HG02981 (cell line): Measurements from ENCODE around the gene NFIX.

Source experiments
- ATAC-seq: cut with Tn5 transposase; IDR thresholded peaks from one replicate; pipeline ENCODE4 v1.9.1; 2021; ENCODE audit warnings: mild to moderate bottlenecking, moderate library complexity; ENCODE audit not compliant: unreplicated experiment

NFIX gene

DNA sequence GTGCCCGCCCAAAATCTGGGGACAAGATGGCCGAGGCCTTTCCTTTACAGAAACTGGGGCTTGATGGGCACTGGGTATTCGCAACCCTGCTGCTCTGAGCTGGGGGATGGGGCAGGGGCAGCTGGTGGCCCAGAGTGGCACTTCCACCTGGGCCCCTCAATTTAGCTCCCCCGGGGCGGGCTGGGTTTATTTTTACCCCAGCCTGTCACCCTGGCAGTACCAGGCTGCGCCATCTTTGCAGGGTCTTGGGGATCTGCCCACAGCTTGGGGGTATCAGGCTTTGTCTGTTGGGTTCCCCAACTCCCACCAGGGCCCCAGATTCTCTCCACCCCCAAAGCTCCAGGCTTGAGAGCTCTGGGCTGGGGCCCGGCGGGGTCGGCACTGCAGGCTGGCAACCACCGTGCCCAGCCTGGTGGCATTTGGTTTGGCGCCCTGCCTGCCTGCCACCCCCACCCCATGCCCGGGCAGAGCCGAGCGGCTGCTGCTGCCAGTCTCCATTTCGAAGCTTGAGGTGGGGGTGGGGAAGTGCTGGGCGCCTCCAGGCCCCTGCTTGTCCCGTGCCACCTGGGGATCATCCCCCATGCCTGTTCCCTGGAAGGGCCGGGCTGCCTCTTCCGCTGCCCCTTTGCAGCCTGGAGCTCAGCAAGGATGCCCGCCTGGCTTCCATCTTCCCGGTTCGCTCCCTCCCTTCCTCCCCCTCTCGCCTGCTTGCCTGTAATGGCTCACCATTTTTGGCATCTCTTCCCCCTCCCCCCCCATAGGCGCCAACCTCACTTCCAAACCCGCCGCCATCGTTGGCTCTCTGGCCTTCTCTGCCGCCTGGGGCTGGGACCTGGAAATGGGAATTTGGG lies 11.4 kb downstream of the NFIX start:
- ATAC-seq, result no peak

DNA sequence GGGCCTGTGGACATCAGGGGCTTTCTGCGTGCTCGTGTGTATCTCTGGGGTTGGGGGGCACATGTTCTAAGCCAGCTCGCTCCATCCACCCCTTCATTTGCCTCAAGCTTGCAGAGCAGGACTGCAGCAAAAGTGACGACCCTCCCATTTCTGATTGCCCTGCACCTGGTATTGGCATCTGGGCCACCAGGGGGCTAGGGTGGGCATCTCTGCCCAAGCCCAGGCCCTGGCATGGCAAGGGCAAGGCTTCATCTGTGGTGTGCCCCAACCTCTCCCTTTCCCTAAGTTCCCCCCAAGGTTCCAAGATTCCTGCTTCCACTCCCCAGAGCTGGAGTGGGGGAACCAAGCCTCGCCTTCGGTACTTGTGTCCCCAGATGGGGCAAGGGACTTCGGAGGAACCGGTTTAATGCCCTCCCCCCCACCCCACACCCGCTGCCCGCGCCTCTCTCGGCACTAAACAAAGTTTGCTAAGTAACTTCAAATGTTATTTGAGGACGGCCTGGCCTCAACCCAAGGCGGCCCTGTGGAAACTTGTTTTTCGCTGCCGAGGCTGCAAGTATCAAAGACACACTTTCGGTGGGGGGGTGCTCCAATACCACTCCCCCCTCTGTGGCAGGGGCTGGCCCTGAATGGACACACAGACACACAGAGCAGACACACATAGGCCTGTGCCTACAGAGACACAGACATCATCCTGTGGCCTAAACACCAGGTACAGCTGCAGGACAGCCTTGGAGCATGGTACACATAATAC lies 12.2 kb downstream of the NFIX start:
- no peak for ATAC-seq

DNA sequence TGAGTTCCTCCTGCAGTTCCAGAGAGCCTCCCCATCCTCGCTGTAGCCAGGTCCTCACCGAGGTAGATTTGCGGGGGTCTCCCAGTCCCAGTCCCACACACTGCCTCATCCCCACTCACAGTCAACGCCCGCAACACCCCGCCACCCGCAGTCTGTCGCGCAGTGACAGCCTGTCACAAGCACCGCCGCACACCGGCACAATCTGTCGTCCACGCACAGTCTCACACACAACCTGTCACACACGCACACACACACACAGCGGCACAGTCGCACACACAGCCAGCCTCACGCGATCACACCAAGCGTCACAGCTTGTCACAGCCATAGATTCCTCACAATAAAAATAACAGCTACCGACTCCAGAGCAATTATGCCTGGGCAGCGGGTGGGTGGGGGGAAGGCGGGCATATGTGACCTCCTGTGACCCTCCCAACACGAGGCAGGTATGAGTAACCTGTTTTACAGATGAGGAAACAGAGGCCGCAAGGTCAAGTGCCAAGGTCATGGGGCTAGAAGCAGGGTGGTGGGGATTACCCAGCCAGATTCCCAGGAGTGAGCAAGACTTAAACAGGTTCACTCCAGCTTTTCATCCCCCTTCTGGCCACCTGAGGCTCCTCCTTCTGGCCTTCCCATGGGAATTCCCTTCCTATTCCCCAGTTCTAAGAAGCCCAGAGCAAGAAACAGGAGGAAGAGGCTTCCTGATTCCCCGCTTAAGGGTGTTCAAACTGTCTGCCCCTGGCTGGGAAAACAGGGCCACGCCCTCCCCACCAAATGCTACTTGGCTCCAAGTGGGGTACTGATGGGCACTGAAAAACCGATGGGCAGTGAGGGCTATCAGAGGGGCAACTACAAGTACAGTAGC lies 13.9 kb downstream of the NFIX start:
- no peak for ATAC-seq

DNA sequence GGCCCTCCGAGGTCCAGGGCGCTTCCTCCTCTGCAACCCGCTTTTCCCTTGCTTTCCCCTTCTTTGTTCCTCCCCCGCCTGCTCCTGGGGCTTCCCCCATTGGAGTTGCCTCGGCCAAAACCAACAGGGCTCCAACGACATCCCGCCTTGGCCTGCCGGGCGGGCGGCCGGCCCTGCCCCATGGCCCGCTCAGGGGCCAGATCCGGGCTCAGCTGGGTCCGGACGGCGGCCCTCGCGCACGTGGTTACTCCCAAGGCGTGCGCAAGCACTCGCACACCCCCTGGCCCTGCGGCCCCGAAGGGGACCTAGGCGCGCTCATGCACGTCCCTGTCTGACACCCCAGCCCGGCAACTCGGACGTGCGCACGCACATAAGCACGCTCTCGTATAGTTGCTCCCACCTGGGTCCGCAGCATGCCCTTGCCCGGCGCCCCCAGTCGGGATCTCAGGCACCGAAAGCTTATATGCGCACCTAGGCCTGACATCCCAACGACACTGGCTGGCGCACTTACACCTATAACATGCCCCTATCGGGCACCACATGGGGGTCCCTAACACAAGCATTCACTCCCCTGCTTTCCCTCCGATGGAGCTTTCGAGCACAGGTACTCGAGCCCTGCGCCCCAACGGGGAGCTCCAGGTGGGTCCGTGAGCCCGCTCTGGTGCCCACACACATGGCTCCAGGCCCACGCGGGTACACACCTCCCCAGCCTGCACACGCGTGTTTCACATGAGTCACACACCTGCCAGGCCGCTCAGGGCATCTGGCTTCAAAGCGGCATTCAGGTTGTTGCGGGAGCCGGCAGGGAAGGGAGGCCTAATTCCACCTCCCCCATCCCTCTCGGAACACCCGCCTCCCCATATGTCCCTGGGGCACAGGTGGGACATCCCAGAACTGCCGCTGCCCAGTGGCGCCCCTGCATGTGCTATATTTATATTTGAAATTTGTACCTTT lies 15.0 kb downstream of the NFIX start:
- ATAC-seq, result no peak

DNA sequence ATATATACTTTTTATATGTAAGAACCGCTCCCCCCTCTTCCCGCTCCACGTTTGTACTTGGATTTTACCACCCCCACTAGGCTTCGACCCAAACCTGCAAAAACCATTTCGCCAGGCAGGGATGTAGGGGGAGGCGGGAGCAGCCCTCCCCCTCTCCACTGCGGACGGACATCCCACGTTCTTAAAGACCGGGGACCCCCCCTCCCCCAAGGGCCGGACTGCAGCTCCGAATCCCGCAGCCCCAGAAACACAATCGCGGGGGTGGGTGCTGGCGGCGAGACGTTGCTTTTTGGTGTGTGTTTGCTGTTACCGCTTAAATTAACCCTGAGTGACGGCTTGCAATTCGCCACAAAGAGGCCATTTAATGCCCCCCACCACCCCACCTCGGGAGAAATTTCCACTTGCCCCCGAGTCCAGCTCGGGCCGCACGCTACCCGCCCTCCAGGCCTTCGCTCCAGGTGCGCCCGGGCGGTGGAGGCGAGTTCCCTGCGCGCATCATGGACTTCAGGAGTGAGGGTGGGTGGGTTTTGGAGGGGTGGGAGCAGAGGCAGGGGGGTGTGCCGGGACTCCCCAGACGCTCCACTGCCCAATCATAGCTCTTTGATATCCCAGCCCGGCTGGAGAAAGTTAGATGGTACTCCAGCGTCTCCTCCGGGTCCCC lies 15.8 kb downstream of the NFIX start:
- ATAC-seq, result no peak

DNA sequence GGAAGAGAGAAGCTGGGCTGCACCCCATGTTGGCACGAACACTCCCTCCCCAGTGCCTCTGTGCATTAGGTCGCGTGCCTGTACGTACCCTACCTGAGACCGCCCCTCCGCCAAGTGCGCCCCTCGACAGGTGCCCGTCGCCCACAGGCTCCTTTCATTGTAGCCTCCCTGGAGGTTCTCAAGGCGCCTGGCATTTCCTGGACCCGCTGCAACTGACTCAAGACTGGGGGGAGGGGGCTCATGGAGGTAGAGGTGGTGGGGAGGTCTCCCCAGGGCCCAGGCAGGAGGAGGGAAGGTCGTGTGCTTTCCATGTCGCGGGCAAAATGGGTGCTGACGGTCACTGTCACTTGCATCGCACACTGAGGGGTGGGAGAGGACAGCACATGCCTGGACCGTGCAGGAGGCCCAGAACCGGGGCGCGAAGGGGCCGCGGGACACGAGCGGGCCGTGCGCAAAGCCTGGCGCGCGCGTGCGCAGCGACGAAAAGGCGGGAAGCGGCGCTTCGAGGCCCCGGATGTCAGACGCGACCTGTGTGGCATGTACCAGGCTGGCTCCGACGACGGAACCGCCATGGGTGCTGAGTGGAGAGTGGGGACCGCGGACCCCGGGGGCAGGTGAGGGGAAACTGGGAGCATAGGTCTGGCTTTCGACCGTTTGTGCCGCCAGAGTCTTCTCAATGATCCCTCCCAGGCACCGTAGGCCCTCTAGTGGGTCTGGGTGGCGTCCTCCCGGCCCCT lies 16.5 kb downstream of the NFIX start:
- ATAC-seq, result no peak

DNA sequence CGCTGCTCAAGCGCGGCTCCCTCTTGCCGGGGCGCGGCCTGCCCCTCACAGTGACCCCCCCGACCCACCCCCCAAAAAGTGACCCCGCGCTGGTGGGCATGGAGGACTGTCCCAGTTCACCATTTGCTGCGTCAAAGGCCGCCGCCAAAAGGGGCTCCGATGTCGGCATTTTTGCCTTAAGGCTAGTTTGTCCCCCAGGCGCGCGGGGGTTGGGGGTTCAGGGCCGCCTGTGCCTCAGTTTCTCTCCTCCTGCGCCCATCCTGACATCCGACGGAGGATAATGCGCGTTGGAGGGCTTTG lies 17.1 kb downstream of the NFIX start:
- no peak for ATAC-seq

DNA sequence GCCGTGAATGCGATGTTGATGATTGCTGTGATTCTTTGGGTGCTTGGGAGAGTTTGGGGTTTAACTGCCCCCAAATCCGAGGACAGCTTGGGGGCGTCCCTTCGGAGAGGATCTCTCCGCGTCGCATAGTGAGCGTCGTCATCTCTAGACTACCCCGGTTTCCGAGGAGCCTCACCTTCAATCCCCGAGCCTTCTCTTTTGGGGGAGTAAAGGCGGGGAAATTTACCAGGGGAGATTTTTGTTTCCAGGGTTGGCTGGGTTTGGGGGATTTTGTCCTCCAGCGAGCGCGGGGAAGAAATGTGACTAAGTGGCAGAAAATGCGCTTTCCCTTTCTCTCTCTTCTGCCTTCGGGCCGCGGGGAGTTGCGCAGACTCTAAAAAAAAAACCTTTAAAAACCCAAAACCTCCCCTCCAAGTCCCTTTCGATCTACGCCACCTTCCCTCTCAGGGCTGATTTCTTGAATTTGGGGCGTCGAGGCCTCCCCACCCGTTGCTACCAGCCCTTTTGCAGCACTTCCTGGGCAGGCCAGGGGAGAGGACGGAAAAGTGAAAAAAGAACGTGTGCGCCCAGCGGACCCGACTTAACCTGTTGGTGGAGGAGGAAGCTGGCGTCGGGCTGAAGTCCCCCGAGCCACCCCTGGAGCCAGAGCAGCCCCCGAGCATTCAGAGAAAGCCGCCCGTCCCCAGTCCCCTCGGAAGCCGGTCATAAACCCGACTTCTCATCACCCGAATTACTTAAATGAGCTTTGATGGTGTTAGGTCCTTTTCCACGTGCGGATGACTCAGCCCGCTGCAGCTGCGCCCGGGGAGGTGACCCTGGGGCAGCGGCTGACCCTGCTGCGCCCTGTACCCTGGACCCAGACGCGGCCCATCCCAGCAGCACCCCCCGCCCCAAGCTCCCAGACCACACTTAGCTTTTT lies 17.7 kb downstream of the NFIX start:
- ATAC-seq, result no peak

DNA sequence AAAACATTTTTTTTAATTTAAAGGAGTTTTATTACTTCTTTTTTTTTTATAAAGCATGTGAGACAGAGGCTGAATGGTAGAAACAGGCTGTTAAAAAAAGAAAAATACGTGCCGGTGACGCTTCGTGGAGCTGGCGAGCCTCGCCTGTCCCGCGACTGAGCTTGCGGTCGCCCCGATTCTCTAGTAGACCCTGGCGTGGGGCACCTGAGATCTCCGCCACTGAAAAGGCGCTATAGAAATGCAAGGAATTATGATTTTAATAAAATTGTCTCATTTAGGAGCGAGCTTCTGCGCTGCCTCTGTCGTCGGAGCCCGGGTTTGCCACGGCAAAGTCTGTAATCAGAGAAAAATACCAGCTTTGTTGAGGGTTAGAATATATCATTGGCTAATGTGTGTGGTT lies 18.4 kb downstream of the NFIX start:
- ATAC-seq, result no peak

DNA sequence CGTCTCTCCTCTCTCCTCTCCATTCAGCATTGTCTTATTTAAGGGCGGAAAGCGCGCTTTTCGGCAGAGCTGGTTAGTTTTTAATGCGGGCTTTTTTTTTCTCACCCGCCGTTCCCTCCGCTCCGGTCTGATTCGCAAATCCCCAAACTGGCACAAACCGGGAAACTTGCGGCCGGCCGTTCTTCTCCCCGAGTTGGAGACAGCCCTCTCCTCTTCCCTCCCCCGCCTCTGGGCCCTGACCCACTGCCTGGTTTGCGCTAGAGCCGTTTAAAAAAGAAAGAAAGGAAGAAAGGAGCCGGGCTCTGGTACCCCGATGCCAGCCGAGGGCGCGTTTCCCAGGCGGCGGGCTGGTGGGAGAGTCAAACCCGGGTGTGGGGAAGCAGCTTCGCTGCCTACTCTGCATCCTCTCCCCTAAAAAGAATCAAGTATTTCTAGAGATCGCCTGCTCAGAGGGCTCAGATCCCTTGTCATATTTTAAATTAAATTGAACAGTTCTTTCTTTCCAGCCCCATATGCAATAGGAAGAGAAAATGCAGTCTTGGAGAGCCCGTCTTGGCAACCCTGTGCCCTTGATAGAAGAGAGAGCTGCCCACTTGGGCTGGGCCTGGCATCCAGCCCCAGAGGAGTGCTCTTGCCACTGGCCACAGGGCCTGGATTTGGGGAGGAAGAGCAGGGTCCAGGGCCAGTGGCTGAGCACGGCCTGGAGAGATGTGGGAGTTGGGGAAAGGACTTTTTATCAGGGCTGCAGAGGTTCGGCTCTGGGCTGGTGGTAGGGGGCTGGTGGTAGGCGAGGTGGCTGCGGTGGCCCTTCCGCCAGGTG lies 19.0 kb downstream of the NFIX start:
- no peak for ATAC-seq

DNA sequence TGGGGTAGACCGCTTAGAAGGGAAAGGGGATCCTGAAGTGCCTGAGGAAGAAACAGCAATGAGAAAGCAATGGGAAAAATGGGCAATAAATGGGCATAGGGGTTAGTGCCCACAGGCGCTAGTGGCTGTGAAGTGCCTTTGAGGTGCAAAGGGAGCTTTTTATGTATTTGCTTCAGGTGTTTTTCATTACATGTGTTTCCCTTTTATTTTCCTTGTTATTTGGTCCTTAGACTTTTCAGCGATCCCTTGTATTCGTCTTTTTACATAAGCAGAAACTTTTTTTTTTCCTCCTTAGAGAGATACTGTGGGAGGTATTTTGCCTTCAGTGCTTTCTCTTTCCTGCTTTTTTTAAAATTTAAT lies 19.6 kb downstream of the NFIX start:
- ATAC-seq, result no peak

DNA sequence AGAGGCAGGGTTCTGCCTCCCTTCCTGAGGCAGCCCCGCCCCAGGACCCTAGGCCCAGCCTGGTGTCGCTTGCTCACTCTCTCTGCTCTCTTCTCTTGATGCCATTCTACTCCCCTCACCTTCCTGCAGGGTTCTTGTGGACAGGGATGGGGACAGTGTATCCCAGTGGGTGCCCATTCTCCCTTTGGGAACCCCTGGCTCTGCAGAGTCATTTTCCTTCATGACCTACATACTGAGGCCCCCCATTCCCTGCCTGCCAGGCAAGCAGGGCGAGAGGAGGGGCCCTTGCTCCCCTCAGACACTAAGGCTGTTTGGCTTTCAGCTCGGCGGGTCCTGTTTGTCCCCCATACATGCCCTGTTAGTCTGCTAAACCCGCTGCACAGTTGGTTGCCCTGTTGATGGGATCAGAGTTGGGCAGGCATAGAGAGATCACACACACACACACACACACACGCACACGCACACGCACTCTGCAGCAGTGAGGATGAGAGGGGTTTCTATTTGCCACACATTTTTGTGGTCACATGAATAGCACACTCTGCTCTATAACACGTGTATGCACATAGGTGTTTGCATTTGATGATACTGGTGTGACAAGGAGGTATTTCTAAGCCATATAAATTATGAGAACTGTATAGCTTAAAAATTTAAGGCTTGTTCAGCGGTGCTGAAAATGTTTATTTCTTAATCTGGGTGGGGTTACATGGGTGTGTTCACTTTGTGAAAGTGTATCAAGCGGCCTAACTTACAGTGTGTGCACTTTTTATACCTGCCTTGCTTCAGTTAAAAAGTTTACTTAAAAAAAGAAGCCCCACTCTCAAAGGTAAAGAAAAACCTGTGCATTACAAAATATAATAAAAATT lies 20.3 kb downstream of the NFIX start:
- no peak for ATAC-seq

DNA sequence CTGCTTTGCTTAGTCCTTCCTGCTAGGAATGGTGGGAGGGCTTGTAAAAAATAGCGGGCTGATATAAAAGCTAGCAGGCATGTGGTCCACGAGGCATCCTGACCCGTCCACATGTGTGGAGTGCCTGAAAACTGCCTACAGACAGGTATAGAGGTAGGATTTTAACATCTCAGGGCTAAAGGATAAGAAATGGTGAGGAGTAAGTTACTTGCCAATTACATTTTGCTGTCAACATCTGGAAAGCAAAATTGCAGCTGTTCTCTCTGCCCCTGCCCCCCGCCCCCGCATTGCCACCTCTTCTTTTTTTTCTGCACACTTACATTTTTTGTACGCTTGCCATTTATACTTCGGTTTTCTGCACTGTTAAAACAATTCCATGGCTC lies 21.0 kb downstream of the NFIX start:
- ATAC-seq, result no peak

DNA sequence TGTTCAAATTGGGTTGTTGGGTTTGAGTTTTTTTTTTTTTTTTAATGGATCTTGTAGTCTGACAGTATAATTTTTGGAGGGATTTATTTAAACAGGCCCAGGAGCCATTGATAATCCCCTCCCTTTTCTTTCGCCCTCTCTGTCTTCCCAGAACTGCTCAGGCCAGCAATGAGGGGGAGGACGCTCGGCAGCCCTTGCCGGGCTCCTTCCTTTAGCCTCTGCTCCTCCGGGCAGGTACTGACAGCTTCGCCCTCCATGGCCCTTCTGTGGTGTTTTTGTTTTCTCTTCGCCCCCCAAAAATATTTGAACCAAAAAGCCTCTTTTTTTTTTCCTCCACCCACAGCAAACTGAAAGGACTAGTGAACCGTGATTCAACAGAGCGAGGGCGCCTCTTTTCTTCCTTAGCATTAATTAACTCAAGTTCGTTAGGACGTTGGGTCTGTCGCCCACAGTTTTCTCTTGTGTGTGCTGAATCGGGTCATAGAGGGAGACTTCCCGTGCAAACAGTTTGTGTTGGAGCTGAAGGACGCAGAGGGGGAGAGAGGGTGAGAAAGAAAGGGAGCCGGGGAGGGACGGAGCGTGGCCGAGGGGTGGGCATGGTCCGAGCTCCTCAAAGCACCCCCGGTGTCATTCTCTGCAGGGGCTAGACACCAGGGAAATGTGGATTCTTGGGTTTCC lies 21.5 kb downstream of the NFIX start:
- ATAC-seq, result no peak

DNA sequence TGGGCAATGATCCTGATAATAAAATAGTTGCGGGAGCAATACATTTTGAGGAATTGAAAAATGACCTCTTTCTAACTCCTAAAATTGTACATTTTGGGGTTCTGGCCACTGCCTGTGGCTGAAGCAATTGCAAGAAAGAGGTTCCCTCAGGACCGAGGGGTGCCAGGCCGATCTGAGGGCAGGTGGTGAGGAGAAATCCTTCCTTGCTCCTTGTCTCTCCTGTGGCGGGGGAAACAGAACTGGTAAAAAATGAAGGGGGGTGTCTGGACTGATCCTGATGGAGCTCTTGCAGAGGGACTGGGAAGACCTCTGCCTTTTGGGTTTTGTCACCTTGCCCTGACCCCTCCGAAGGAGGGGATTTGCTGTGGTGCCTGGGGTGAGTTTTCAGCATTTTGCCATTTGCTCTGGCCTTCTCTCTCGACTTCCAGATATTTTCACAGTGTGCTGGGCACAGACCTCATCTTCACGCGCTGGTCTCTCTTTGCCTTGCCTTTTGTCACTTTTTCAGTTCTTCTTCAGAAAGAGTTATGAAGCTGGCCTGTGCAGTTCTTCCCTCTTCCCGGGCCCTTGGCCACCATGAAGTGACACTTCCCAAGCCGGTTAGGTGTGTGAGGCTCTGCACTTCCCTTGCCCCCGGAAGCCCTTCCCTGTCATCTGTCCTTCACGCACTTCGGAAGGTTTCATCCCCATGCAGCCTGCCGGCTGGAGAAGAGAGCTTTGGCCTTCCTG lies 22.2 kb downstream of the NFIX start:
- ATAC-seq, result no peak
